CD4-positive, alpha-beta T cell treated with Interferon gamma for 1 hour (primary cell): ENCODE results near the gene AGPAT1.
A peak's percentile ranks its signal among the peaks of the same experiment; 100 is the strongest.

ENCODE experiments used
- DNase-seq: peaks from one replicate; pipeline ENCODE4 v3.0.0-alpha.2; 2020

AGPAT1 gene

GRCh38 chr6:32167761-32168262 lies 8.1 kb downstream of the AGPAT1 start:
- DNase-seq: no peak

- DNase-seq: no peak
Measured at GRCh38 chr6:32167154-32167760, 8.6 kb downstream of the AGPAT1 start.

- no peak for DNase-seq
Measured at GRCh38 chr6:32166411-32167061, 9.3 kb downstream of the AGPAT1 start.

GRCh38 chr6:32164295-32164694 lies 11.6 kb downstream of the AGPAT1 start, which contains the start of gene EGFL8:
TSS of gene EGFL8 (plus strand) at chr6:32164595. CDS start at chr6:32166166, 1,571 bp downstream.
- DNase-seq: no peak

- no peak for DNase-seq
Measured at GRCh38 chr6:32163559-32164258, 12.2 kb downstream of the AGPAT1 start.

- no peak for DNase-seq
Measured at GRCh38 chr6:32158052-32158451, 17.8 kb downstream of the AGPAT1 start.

GRCh38 chr6:32156891-32157290 lies 19.0 kb downstream of the AGPAT1 start:
- DNase-seq: no peak

- peak; percentile 70 for DNase-seq
Measured at GRCh38 chr6:32154514-32155161, 21.2 kb downstream of the AGPAT1 start.

- peak; percentile 78 for DNase-seq
Measured at GRCh38 chr6:32153564-32154513, 22.0 kb downstream of the AGPAT1 start, which contains the start of gene PPT2. TSS of gene PPT2 (plus strand) at chr6:32154141. CDS start at chr6:32154595, 454 bp downstream.

- no peak for DNase-seq
Measured at GRCh38 chr6:32152769-32153563, 22.9 kb downstream of the AGPAT1 start.

GRCh38 chr6:32151863-32152768 lies 23.8 kb downstream of the AGPAT1 start, which contains the start of gene PRRT1:
TSS of gene PRRT1 (minus strand) at chr6:32151939. CDS start at chr6:32151827, 112 bp downstream.
- no peak for DNase-seq

- no peak for DNase-seq
Measured at GRCh38 chr6:32151181-32151862, 24.6 kb downstream of the AGPAT1 start.

GRCh38 chr6:32149932-32150870 lies 25.7 kb downstream of the AGPAT1 start:
- no peak for DNase-seq

GRCh38 chr6:32149092-32149755 lies 26.7 kb downstream of the AGPAT1 start:
- DNase-seq: no peak

GRCh38 chr6:32148289-32149091 lies 27.4 kb downstream of the AGPAT1 start:
- peak; percentile 78 for DNase-seq

GRCh38 chr6:32147401-32148132 lies 28.3 kb downstream of the AGPAT1 start:
- no peak for DNase-seq
